Heart right ventricle (tissue), 16 donors: Measurements from ENCODE around the gene ODF4. TPM values are rescaled to one million over a fixed set of nuclear protein-coding genes. Genes with fewer than 3 reads are reported as not detected.
"Not testable (repeated sequence)": the region's sequence is repeated elsewhere in the genome, so short reads cannot be mapped to it uniquely, and the experiment has no call there.

Experiments used
- ATAC-seq, 8 donors: fragments of 200-7000 bp; cut with Tn5 transposase; one replicate each; pipeline ENCODE4 v1.9.1; 2020; ENCODE audit warnings: mild to moderate bottlenecking in 8 of 8, moderate library complexity in 8 of 8, moderate number of reproducible peaks in 1 of 8
- DNase-seq, 2 donors: peaks; one replicate each; pipeline ENCODE4 v3.0.0-alpha.2; 2020
- H3K27ac ChIP-seq, 10 donors: fragments of 200-600 bp; sonication (generic) in 2 of 10; one replicate each; pipeline versions ENCODE4 v1.5.0 to v1.8.0; 2020 to 2022; ENCODE audit warnings: mild to moderate bottlenecking in 3 of 10
- H3K27me3 ChIP-seq, 7 donors: fragments of 200-600 bp; one replicate each; pipeline ENCODE4 v1.8.0; 2021 to 2022; ENCODE audit warnings: mild to moderate bottlenecking in 2 of 7
- H3K36me3 ChIP-seq, 9 donors: fragments of 200-600 bp; sonication (generic) in 1 of 9; one replicate each; pipeline versions ENCODE4 v1.5.0 to v1.8.0; 2020 to 2022; ENCODE audit warnings: mild to moderate bottlenecking in 2 of 9
- H3K4me1 ChIP-seq, 9 donors: fragments of 200-600 bp; sonication (generic) in 1 of 9; one replicate each; pipeline versions ENCODE4 v1.5.0 to v1.8.0; 2020 to 2022; ENCODE audit warnings: mild to moderate bottlenecking in 4 of 9
- H3K4me3 ChIP-seq, 10 donors: fragments of 200-600 bp; sonication (generic) in 2 of 10; one replicate each; pipeline versions ENCODE4 v1.5.0 to v1.8.0; 2020 to 2022; ENCODE audit warnings: mild to moderate bottlenecking in 7 of 10, moderate library complexity in 2 of 10
- H3K9me3 ChIP-seq, 11 donors: fragments of 200-600 bp in 10 of 11; sonication (generic) in 2 of 11; one replicate each; pipeline versions ENCODE4 v1.5.0 to v1.8.0; 2013 to 2022; ENCODE audit warnings: mild to moderate bottlenecking in 2 of 11, control low read depth in 1 of 11, moderate library complexity in 1 of 11
- WGBS, 2 donors: extraction: QIAGEN DNeasy Blood & Tissue Kit; methylation state at CpG; one replicate each; pipeline ENCODE4 v1.1.7; 2013; ENCODE audit warnings: inconsistent platforms in 1 of 2; 5-methylcytosine and 5-hydroxymethylcytosine counted together
- intact Hi-C, 10 donors: fragments of 100-400 bp; cut with DNase I; formaldehyde crosslinking; loops; one replicate each; pipeline versions ENCODE4 v1.11.1 to v1.14.2; 2022
- polyA plus RNA-seq, 2 donors: library from polyadenylated mRNA; stranded (reverse); fragments of 200-250 nt; gene quantifications; one replicate each; pipeline ENCODE4 v1.2.3, GENCODE V29; 2013
- total RNA-seq, 10 donors: library from RNA; stranded (reverse); fragmentation: NEBNext Ultra II Directional in 3 of 10; extraction: Animal tissue kit (Norgen Biotek cat#: 25700) in 3 of 10; gene quantifications; one replicate each; pipeline versions ENCODE4 v1.2.1 to v1.2.4, GENCODE V29; 2021 to 2023
- TF ChIP-seq, protein P1 (sequence below), 9 donors: fragments of 200-600 bp; sonication (generic) in 2 of 9; IDR thresholded peaks; one replicate each; pipeline versions ENCODE4 v1.5.0 to v1.8.0; 2021 to 2022; ENCODE audit warnings: antibody characterized with exemption in 9 of 9, mild to moderate bottlenecking in 5 of 9, moderate library complexity in 1 of 9
- donor health status: Arrhythmogenic right ventricular cardiomyopathy.
- donor health status: ischemic (EF 13 %, LVEDD 7.1; RV severe dilation, severe dysfunction).
- donor health status: healthy with polysubstance abuse.
- donor health status: DM: no; HTN: yes; CAD: no.
- donor health status: DM: no; HTN: no; CAD: no.
- donor health status: ischemic (EF 25% LVEDD 6.9; RV normal size, moderate dysfunction).
- donor health status: ischemic (EF 25% LVEDD 5.7; RV mildly dilated, moderate dysfunction).
- donor health status: healthy.
- donor health status: DM: yes; HTN: yes; CAD: no.
- donor health status: Ischemic cardiomyopathy.
- donor health status: ischemic (EF 35%, LVEDD 5.7; RV mildly dilated, moderate dysfunction).
- donor health status: nonischemic (EF 11% LVEDD 7.7; RV severe dilation, severe dysfunction).
- donor health status: DM: yes; HTN: yes; CAD: no.
- donor health status: PGD.
- donor health status: ischemic (EF 29% LVEDD 5.4; RV normal size, mild dysfunction).
- donor health status: nonischemic (EF 23%, LVEDD 6.1; RV moderate dilation, normal function).

ODF4 gene
- total and polyA plus RNA-seq, 12 donors, result not detected

DNA sequence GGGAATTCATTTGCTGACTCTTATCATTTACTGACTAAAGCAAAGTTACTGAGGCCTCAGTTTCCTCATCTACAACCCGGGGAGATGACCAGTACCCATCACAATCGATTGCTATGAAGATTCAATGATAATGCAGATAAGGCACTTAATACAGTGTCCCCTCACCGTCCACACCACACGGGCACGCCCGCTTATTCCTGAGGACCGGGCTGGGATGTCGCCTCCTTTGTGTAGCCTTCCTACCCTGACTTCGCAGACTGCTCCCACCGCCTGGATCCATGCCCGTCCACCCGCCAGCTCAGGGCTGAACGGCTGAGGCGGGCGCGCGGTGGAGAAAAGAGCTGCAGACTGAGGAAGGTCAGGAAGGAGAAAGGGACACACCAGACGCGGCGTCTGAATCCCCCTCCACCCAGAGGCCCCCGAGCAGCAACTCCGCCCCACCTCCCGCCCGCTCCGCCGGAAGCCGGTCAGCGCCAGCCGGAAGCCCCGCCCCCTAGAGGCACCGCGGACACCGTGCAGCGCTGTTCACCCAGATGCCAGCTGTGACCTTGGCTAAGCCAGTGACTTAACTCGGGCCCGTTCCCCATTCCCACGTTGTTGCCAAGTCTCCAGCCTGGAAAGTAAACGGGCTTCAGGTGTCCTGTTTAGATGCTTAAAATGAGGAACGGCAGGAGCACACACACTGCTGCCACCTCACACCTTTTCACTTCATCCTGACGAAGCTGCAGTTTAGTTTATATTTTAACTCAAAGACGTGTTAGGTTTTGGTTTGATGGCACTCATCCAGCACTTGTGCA lies 36.8 kb downstream of the ODF4 start, which contains the start of gene KRABD2:
Gene KRABD2 (minus strand): TSS at position 434 of the 797 bp plus-strand sequence.
- no peaks in the 10 kb centered on the region for H3K9me3 ChIP-seq
- peak within 1 kb of the TSS; percentile 89 to 97 (median 94) for H3K27ac ChIP-seq
- peak within 1 kb of the TSS; percentile 47 to 89 (median 76) for H3K4me3 ChIP-seq
- WGBS, 2 donors, result 1 to 2% methylated on average over 41 of the region's 41 CpGs
- peak; percentile 95 to 98 (median 97) for ATAC-seq
- TF ChIP-seq, protein P1, sequence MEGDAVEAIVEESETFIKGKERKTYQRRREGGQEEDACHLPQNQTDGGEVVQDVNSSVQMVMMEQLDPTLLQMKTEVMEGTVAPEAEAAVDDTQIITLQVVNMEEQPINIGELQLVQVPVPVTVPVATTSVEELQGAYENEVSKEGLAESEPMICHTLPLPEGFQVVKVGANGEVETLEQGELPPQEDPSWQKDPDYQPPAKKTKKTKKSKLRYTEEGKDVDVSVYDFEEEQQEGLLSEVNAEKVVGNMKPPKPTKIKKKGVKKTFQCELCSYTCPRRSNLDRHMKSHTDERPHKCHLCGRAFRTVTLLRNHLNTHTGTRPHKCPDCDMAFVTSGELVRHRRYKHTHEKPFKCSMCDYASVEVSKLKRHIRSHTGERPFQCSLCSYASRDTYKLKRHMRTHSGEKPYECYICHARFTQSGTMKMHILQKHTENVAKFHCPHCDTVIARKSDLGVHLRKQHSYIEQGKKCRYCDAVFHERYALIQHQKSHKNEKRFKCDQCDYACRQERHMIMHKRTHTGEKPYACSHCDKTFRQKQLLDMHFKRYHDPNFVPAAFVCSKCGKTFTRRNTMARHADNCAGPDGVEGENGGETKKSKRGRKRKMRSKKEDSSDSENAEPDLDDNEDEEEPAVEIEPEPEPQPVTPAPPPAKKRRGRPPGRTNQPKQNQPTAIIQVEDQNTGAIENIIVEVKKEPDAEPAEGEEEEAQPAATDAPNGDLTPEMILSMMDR (IDR thresholded peaks at IDR 0.05), result peak; percentile 11 to 71 (median 62)
- no peaks in the 10 kb centered on the region for H3K27me3 ChIP-seq
- peaks cover 4 to 63% (median 46%) of the 10 kb centered on the region in 9 donors for H3K4me1 ChIP-seq
- peak; percentile 92 to 95 for DNase-seq
- H3K36me3 ChIP-seq, result peaks cover 0 to 58% (median 37%) of the 10 kb centered on the region in 9 donors
- intact Hi-C loops, result loop anchor here in 3 of 10 donors (5.0 to 10.0 kb wide), 3 partner anchors 49 to 152 kb away; partner anchors contain the start of gene ARHGEF15 (in 1 of the 3)

DNA sequence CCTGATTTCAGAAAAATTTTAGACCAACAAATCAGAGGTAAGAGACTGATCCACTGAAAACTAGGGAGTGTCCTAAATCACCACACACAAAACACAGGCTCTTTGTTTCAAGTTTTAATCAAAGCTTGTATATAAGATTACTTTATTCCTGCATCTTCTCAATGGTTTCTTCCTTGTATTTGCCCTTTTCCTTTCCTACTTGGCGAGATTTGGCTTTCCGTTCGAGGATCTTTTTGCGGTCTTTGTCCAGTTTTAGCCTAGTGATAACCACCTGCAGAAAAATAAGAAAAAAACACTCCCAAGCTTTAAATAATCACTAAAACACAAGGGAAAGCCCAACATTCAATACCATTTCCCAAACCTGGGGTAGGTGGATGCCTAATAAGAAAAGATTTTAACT lies 37.8 kb downstream of the ODF4 start:
- TF ChIP-seq, protein P1 (IDR thresholded peaks at IDR 0.05), result no peak
- ATAC-seq, result no peak
- Histone ChIP-seq H3K4me1 (peaks cover 6 to 63% (median 48%) of the 10 kb centered on the region in 9 donors), H3K27ac (peak overlapping the region in 8 of 10 donors; percentile 89 to 97 (median 94)), H3K9me3 (no peaks in the 10 kb centered on the region), H3K27me3 (no peaks in the 10 kb centered on the region), H3K36me3 (peaks cover 0 to 57% (median 41%) of the 10 kb centered on the region in 9 donors), H3K4me3 (peak overlapping the region in 1 of 10 donors; percentile 77)
- no peak for DNase-seq
- intact Hi-C loops, result loop anchor here in 3 of 10 donors (5.0 to 10.0 kb wide), 3 partner anchors 50 to 153 kb away; partner anchors contain the start of gene ARHGEF15 (in 1 of the 3)
- WGBS, 2 donors, result 92 to 96% methylated on average over 4 of the region's 4 CpGs

DNA sequence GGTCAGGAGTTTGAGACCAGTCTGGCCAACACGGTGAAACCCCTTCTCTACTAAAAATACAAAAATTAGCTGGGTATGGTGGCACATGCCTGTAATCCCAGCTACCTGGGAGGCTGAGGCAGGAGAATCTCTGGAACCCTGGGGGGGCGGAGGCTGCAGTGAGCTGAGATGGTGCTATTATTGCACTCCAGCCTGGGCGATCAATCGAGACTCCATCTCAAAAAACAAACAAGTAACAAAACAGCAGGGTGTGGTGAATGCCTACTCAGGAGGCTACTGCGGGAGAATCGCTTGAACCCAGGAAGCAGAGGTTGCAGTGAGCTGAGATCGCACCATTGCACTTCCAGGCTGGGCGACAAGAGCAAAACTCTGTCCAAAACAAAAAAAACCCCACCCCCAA lies 38.5 kb downstream of the ODF4 start:
- peaks cover 6 to 60% (median 47%) of the 10 kb centered on the region in 9 donors for H3K4me1 ChIP-seq
- 80 to 84% methylated on average over 8 of the region's 8 CpGs for WGBS, 2 donors
- not testable (repeated sequence) for ATAC-seq

DNA sequence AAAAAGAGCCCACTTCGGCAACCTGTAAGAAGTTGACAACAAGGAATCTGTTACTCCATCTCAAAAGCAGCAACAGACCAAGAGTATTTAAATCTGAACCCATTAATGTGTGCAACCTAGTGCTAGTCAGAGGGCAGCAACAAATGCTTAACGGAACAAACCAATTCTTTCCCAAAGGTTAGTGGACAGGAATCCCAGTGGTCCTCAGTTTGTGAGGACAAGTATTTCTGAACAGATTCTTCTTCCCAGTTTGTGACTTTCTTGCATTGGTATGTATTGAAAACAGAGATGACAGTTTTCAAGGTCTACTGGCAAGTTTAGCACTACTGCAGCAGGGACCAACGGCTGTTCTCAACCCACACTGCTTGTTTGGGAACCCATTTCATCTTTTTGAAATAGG lies 40.4 kb downstream of the ODF4 start:
- peak overlapping the region in 1 of 10 donors; percentile 15 for H3K27ac ChIP-seq
- H3K4me3 ChIP-seq, result no peak overlapping the region
- intact Hi-C loops, result loop anchor here in 3 of 10 donors (5.0 to 10.0 kb wide), 3 partner anchors 55 to 133 kb away; partner anchors contain the start of genes CTC1 (in 1 of the 3), NDEL1 (in 1 of the 3) and PFAS (in 1 of the 3)
- DNase-seq, result no peak
- 64 to 66% methylated on average over 3 of the region's 3 CpGs for WGBS, 2 donors
- ATAC-seq, result no peak
- peaks cover 0 to 54% (median 41%) of the 10 kb centered on the region in 9 donors for H3K36me3 ChIP-seq
- H3K27me3 ChIP-seq, result no peaks in the 10 kb centered on the region
- TF ChIP-seq, protein P1 (IDR thresholded peaks at IDR 0.05), result no peak
- peaks cover 6 to 64% (median 46%) of the 10 kb centered on the region in 9 donors for H3K4me1 ChIP-seq
- H3K9me3 ChIP-seq, result no peaks in the 10 kb centered on the region

More for the DNA sequence above, 38.5 kb downstream of the ODF4 start:
- not testable (repeated sequence) for H3K9me3 ChIP-seq, H3K4me3 ChIP-seq, DNase-seq, H3K27ac ChIP-seq, H3K27me3 ChIP-seq
- H3K36me3 ChIP-seq, result peaks cover 0 to 54% (median 41%) of the 10 kb centered on the region in 9 donors
- intact Hi-C loops, result loop anchor here in 3 of 10 donors (5.0 to 10.0 kb wide), 3 partner anchors 51 to 153 kb away; partner anchors contain the start of gene ARHGEF15 (in 1 of the 3)
